GM12878 (cell line): ENCODE measurements around the gene RAB13. TPM values are rescaled to one million over a fixed set of nuclear protein-coding genes. Genes with fewer than 3 reads are reported as not detected.

Experiments used
- NFXL1 ChIP-seq: fragments of 450-650 bp; IDR thresholded peaks from 2 replicates; pipeline ENCODE4 v1.6.1; 2017; ENCODE audit warnings: antibody characterized with exemption, mild to moderate bottlenecking, borderline replicate concordance
- RBBP5 ChIP-seq: fragments of 200-600 bp; sonication (generic); conservative IDR thresholded peaks from 2 replicates; pipeline ENCODE4 v1.6.1; 2016
- STAT1 ChIP-seq: fragments of 450-650 bp; conservative IDR thresholded peaks from 2 replicates; pipeline ENCODE4 v1.6.1; 2014; ENCODE audit warnings: antibody characterized with exemption, mild to moderate bottlenecking
- TARDBP ChIP-seq: IDR thresholded peaks from 2 replicates; pipeline ENCODE4 v1.6.1; 2016; ENCODE audit warnings: borderline replicate concordance
- polyA plus RNA-seq, 11 experiments: library from polyadenylated mRNA; depleted of rRNA in 4 of 11; unstranded in 6 of 11; stranded (reverse) in 5 of 11; fragments of >200 nt; fragmentation: Nextera tagmentation in 4 of 11; fragmentation: Illumina TruSeq in 1 of 11; extraction: Ambion mirVana in 4 of 11; extraction: Trizol in 1 of 11; gene quantifications; 1 replicate in 1 of 11; 2 replicates in 10 of 11; pipeline versions ENCODE4 v1.2.1 to v1.2.3, GENCODE V29; 2011 to 2016; ENCODE audit warnings: inconsistent platforms in 2 of 11, missing spikeins in 2 of 11, low read depth in 1 of 11
- total RNA-seq, 4 experiments: library from RNA; depleted of rRNA in 3 of 4; stranded (reverse); fragments of >200 nt in 3 of 4; fragmentation: Illumina TruSeq in 1 of 4; extraction: Trizol in 1 of 4; gene quantifications; 2 replicates each; pipeline versions ENCODE4 v1.2.1 to v1.2.3, GENCODE V29; 2013 to 2021
- TF ChIP-seq, protein P1 (sequence below): fragments of 150-350 bp; IDR thresholded peaks from 2 replicates; pipeline ENCODE4 v1.6.1; 2016; ENCODE audit warnings: low read depth, low read length
- TF ChIP-seq, protein P2 (sequence below): IDR thresholded peaks from 2 replicates; pipeline ENCODE4 v1.6.1; 2012; ENCODE audit warnings: improper control_type of control experiment, low read depth, low read length; ENCODE audit not compliant: insufficient replicate concordance
- TF ChIP-seq, protein P3 (sequence below): IDR thresholded peaks from 2 replicates; pipeline ENCODE4 v1.6.1; 2011; ENCODE audit warnings: low read depth, mild to moderate bottlenecking, low read length, moderate library complexity, borderline replicate concordance; ENCODE audit errors: extremely low read depth

Gene RAB13
- total and polyA plus RNA-seq, 10 of the 15 experiments (the other 5 are each of a cell fraction or from before 2014, with no cell fraction given) = 0.75 to 30.7 (median 15.9) TPM

- TF ChIP-seq, protein P1, sequence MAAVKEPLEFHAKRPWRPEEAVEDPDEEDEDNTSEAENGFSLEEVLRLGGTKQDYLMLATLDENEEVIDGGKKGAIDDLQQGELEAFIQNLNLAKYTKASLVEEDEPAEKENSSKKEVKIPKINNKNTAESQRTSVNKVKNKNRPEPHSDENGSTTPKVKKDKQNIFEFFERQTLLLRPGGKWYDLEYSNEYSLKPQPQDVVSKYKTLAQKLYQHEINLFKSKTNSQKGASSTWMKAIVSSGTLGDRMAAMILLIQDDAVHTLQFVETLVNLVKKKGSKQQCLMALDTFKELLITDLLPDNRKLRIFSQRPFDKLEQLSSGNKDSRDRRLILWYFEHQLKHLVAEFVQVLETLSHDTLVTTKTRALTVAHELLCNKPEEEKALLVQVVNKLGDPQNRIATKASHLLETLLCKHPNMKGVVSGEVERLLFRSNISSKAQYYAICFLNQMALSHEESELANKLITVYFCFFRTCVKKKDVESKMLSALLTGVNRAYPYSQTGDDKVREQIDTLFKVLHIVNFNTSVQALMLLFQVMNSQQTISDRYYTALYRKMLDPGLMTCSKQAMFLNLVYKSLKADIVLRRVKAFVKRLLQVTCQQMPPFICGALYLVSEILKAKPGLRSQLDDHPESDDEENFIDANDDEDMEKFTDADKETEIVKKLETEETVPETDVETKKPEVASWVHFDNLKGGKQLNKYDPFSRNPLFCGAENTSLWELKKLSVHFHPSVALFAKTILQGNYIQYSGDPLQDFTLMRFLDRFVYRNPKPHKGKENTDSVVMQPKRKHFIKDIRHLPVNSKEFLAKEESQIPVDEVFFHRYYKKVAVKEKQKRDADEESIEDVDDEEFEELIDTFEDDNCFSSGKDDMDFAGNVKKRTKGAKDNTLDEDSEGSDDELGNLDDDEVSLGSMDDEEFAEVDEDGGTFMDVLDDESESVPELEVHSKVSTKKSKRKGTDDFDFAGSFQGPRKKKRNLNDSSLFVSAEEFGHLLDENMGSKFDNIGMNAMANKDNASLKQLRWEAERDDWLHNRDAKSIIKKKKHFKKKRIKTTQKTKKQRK = no peak
- no peak for TF ChIP-seq NFXL1
- TF ChIP-seq RBBP5 = no peak
- TF ChIP-seq, protein P2, sequence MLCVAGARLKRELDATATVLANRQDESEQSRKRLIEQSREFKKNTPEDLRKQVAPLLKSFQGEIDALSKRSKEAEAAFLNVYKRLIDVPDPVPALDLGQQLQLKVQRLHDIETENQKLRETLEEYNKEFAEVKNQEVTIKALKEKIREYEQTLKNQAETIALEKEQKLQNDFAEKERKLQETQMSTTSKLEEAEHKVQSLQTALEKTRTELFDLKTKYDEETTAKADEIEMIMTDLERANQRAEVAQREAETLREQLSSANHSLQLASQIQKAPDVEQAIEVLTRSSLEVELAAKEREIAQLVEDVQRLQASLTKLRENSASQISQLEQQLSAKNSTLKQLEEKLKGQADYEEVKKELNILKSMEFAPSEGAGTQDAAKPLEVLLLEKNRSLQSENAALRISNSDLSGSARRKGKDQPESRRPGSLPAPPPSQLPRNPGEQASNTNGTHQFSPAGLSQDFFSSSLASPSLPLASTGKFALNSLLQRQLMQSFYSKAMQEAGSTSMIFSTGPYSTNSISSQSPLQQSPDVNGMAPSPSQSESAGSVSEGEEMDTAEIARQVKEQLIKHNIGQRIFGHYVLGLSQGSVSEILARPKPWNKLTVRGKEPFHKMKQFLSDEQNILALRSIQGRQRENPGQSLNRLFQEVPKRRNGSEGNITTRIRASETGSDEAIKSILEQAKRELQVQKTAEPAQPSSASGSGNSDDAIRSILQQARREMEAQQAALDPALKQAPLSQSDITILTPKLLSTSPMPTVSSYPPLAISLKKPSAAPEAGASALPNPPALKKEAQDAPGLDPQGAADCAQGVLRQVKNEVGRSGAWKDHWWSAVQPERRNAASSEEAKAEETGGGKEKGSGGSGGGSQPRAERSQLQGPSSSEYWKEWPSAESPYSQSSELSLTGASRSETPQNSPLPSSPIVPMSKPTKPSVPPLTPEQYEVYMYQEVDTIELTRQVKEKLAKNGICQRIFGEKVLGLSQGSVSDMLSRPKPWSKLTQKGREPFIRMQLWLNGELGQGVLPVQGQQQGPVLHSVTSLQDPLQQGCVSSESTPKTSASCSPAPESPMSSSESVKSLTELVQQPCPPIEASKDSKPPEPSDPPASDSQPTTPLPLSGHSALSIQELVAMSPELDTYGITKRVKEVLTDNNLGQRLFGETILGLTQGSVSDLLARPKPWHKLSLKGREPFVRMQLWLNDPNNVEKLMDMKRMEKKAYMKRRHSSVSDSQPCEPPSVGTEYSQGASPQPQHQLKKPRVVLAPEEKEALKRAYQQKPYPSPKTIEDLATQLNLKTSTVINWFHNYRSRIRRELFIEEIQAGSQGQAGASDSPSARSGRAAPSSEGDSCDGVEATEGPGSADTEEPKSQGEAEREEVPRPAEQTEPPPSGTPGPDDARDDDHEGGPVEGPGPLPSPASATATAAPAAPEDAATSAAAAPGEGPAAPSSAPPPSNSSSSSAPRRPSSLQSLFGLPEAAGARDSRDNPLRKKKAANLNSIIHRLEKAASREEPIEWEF = no peak
- TF ChIP-seq, protein P3, sequence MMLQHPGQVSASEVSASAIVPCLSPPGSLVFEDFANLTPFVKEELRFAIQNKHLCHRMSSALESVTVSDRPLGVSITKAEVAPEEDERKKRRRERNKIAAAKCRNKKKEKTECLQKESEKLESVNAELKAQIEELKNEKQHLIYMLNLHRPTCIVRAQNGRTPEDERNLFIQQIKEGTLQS = no peak
- TF ChIP-seq TARDBP = no peak
- no peak for TF ChIP-seq STAT1
These were observed 31.3 kb downstream of the RAB13 start (continued) for GRCh38 chr1:153954826-153955225.
